NCI-H526 (cell line): ENCODE results near the gene TSC22D4.

Source experiments
- DNase-seq, 2 experiments: peaks; one replicate each; lab custom pipeline; 2025; lab: John Stamatoyannopoulos, UW

Gene TSC22D4

GRCh38 chr7:100428967-100429636 is 49.9 kb downstream of the TSC22D4 start:
- peak; percentile 98 to 100 for DNase-seq

GRCh38 chr7:100428199-100428966 is 50.6 kb downstream of the TSC22D4 start, which contains the start of gene ZCWPW1:
ZCWPW1 (minus strand) TSS chr7:100428703; CDS start chr7:100420649, 8,054 bp downstream.
- DNase-seq, result peak; percentile 95 to 98

- no peak for DNase-seq
Observed at GRCh38 chr7:100427762-100428198, 51.2 kb downstream of the TSC22D4 start.

GRCh38 chr7:100426516-100426915 is 52.5 kb downstream of the TSC22D4 start:
- DNase-seq, result no peak

- DNase-seq, result no peak
Observed at GRCh38 chr7:100425347-100425746, 53.7 kb downstream of the TSC22D4 start.

- no peak for DNase-seq
Observed at GRCh38 chr7:100423315-100423714, 55.7 kb downstream of the TSC22D4 start.

GRCh38 chr7:100419660-100420226 is 59.3 kb downstream of the TSC22D4 start:
- no peak for DNase-seq

GRCh38 chr7:100418930-100419659 is 59.9 kb downstream of the TSC22D4 start:
- DNase-seq, result no peak
